HG03521 (cell line): ENCODE measurements around the gene RCOR1.

ENCODE experiments used
- ATAC-seq: cut with Tn5 transposase; IDR thresholded peaks from one replicate; pipeline ENCODE4 v1.9.1; 2021; ENCODE audit warnings: mild to moderate bottlenecking, moderate library complexity; ENCODE audit not compliant: unreplicated experiment

The RCOR1 gene

DNA sequence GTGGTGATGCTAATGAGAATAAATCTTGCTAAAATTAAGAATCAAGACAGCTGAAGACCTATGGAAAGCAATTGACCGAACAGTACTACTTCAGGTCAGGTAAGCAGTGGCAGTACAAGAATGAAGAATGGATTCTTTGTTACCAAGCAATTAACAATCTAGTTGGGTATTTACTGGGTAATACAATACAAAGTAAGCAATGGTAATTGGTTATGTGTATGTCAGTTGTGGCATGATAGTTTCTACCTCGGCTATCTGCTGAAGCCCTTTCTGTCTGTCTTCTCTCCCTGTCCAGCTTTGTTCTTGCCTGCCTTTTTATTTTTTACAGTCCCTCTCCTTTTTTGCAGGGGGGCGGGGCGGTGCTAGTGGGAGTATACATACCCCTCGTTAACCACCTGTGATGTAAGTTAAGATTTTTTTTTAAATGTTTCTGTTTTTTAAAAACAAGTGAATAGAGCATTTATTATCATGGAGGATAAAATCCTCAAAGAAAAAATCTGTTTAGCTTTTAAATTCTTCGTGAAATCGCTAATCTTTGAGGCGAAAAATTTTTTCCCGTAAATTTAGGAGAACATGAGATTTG is 75.9 kb downstream of the RCOR1 start:
- no peak for ATAC-seq

DNA sequence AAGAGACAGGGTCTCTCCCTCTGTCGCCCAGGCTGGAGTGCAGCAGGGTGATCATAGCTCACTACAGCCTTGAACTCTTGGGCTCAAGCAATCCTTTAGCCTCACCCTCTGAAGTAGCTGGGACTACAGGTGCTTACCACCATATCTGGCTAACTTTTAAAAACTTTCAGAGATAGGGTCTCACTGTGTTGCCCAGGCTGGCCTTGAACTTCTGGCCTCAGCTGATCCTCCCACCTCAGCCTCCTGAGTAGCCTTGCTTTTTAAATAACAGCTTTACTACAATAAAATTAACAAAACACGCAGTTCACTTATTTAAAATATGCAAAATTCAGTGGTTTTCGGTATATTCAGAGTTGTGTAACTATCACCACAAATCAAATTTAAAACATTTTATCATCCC is 79.0 kb downstream of the RCOR1 start:
- no peak for ATAC-seq

DNA sequence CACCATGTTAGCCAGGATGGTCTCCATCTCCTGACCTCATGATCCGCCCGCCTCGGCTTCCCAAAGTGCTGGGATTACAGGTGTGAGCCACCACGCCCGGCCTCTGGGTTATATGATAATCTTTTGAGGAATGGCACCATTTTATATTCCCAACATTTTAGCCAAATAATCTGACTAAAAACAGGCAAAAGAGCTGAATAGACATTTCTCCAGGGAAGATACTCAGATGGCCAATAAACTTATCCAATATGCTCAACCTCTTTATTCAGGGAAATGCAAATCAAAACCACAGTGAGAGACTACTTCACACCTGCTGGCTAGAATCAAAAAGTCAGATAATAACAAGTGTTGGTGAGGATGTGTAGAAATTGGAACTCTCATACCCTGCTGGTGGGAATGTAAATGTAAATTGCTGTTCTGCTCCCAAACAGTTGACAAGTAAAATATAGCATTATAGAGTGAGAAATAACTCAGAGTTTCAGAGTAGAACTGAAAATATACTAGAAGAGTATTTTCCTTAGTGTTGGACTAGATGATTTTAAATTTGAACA is 80.0 kb downstream of the RCOR1 start:
- no peak for ATAC-seq

- no peak for ATAC-seq
Observed at GRCh38 chr14:102675396-102675795, 82.9 kb downstream of the RCOR1 start.

- no peak for ATAC-seq
Observed at GRCh38 chr14:102678394-102678793, 85.9 kb downstream of the RCOR1 start.

- no peak for ATAC-seq
Observed at GRCh38 chr14:102683399-102684297, 91.2 kb downstream of the RCOR1 start.

DNA sequence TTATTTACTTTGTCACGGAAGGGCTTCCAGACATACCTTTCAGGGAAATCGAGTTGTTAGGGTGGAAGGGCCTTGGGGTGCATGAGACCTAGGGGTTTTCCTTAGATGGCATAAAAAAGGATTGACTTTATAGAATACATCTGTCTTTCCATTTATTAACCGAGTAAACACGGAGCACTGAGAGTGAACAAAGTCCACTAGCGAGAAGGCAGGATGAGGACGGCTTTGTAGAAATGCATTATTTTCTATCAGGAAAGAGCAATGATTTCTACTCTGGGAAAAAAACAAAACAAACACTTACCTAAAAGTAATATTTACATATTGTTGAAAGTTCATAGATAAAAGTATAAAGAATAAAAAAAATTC is 91.8 kb downstream of the RCOR1 start:
- no peak for ATAC-seq

- ATAC-seq: no peak
Observed at GRCh38 chr14:102686196-102686801, 93.8 kb downstream of the RCOR1 start.

DNA sequence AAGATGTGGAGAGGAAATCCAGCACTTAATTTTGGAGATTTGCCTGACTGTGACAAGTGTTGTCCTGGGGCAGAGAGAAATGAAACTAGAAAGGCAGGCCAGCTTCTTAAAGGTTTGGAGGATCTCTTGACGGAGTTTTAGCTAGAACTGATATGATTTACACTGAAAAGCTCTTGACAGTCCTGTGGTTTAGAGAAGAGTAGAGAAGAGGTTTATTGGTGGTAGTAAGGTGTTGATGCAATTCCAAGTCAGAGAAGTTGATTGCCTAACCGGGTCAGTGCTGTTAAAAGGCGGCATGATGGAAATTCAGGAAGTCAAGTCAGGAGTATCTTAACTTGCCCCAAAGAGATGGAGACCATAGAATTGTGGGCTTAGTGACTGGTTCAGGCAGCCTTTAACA is 95.8 kb downstream of the RCOR1 start:
- ATAC-seq: no peak

- ATAC-seq: no peak
Observed at GRCh38 chr14:102690509-102691286, 98.2 kb downstream of the RCOR1 start.

DNA sequence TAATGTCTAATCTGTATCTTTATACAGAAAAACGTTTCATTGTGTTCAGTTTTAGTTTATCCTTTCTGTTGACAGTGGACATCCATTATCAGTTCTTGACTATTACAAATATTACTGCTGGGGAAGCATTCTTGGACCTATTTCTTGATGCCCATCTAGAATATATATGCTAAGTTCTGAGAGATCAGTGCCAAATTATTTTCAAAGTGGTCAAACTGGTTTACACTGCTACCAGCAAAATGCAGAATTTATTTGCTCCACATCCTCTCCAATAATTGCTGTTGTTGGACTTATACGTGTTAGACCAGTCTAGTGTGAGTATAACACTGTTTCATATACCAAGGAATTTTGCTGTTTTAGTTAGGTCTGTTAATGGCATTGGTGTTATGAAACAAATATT is 99.3 kb downstream of the RCOR1 start:
- ATAC-seq: no peak

DNA sequence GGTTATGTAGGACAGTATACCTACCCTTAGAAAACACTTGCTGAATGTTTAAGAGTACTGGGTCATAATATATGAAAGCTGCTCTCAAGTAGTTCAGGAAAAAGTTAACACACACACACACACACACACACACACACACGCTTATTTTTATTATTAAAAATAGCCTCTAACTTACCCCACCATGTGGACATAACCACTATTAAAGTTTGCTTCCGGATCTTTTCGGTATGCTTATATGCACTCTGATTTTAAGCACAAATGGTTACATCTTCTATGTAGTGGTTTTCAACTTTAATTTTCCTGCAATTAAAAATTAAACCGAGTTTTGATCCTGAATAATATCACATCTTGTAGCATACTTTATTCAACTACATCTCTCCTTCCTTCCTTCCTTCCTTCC is 99.9 kb downstream of the RCOR1 start:
- no peak for ATAC-seq

- ATAC-seq: no peak
Observed at GRCh38 chr14:102693006-102693755, 100.7 kb downstream of the RCOR1 start.

GRCh38 chr14:102694530-102695166 is 102.2 kb downstream of the RCOR1 start:
- ATAC-seq: no peak

- ATAC-seq: no peak
Observed at GRCh38 chr14:102695167-102695555, 102.7 kb downstream of the RCOR1 start.

- no peak for ATAC-seq
Observed at GRCh38 chr14:102696332-102696731, 103.9 kb downstream of the RCOR1 start.

GRCh38 chr14:102696856-102697495 is 104.5 kb downstream of the RCOR1 start:
- no peak for ATAC-seq

- no peak for ATAC-seq
Observed at GRCh38 chr14:102697501-102697900, 105.1 kb downstream of the RCOR1 start.

DNA sequence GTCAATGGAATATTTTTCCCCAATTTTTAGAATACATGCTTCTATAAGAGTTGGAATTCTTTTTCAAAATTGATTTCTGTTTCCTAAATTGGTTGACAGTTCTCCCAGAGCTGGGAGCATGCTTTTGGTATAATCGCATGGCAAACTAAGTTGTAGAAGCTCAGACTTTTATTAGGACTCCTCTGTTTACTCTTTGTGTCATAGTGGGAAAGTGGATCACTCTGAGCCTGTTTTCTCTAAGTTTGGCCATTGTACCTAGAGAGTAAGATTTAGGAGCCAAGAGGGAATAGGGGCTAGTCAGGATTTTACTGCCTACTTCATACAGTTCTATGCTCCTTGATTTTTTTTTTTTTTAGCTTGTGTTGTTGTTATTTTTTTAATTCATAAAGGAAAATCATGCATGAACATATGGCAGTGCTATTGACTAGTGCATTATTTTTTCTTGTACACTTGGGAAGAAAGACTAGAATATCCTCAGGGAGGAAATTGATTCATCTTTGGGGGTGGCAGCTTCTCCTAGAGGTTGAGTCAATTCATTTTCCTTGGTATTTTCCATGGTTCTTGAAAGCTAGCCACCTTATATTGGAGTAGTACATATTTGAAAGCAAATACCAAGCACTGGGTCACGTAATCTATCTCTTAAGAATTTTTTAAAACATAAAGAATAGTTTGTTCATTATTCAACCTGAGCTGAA is 107.1 kb downstream of the RCOR1 start:
- no peak for ATAC-seq
